GM18868 (cell line): Measurements from ENCODE around the gene KERA.
"Not testable (repeated sequence)": the region's sequence is repeated elsewhere in the genome, so short reads cannot be mapped to it uniquely, and the experiment has no call there.

Source experiments
- ATAC-seq: cut with Tn5 transposase; IDR thresholded peaks from one replicate; pipeline ENCODE4 v1.9.1; 2021; ENCODE audit warnings: mild to moderate bottlenecking, moderate library complexity; ENCODE audit not compliant: unreplicated experiment

The KERA gene

GRCh38 chr12:91057368-91058165 is at the start of gene KERA:
Gene KERA (minus strand): TSS chr12:91058024. CDS start chr12:91056281, 1,743 bp downstream.
- ATAC-seq = no peak

- no peak for ATAC-seq
Observed at GRCh38 chr12:91106283-91106682, 48.5 kb upstream of the KERA start.

GRCh38 chr12:91105807-91106206 is 48.0 kb upstream of the KERA start:
- ATAC-seq = no peak

GRCh38 chr12:91104812-91105466 is 47.1 kb upstream of the KERA start:
- no peak for ATAC-seq

- ATAC-seq = no peak
Observed at GRCh38 chr12:91103624-91104023, 45.8 kb upstream of the KERA start.

- no peak for ATAC-seq
Observed at GRCh38 chr12:91103101-91103500, 45.3 kb upstream of the KERA start.

GRCh38 chr12:91100906-91101305 is 43.1 kb upstream of the KERA start:
- ATAC-seq = no peak

- no peak for ATAC-seq
Observed at GRCh38 chr12:91099836-91100235, 42.0 kb upstream of the KERA start.

- ATAC-seq = no peak
Observed at GRCh38 chr12:91099341-91099740, 41.5 kb upstream of the KERA start.

GRCh38 chr12:91098941-91099340 is 41.1 kb upstream of the KERA start:
- ATAC-seq = no peak

- no peak for ATAC-seq
Observed at GRCh38 chr12:91098461-91098860, 40.6 kb upstream of the KERA start.

- no peak for ATAC-seq
Observed at GRCh38 chr12:91094957-91095356, 37.1 kb upstream of the KERA start.

GRCh38 chr12:91094032-91094662 is 36.3 kb upstream of the KERA start:
- no peak for ATAC-seq

- ATAC-seq = no peak
Observed at GRCh38 chr12:91093341-91093740, 35.5 kb upstream of the KERA start.

- ATAC-seq = no peak
Observed at GRCh38 chr12:91091916-91092715, 34.3 kb upstream of the KERA start.

- ATAC-seq = not testable (repeated sequence)
Observed at GRCh38 chr12:91089953-91090352, 32.1 kb upstream of the KERA start.

- no peak for ATAC-seq
Observed at GRCh38 chr12:91080041-91080440, 22.2 kb upstream of the KERA start.

- ATAC-seq = no peak
Observed at GRCh38 chr12:91078501-91078900, 20.7 kb upstream of the KERA start.

GRCh38 chr12:91077228-91077954 is 19.6 kb upstream of the KERA start:
- ATAC-seq = no peak

GRCh38 chr12:91074851-91075250 is 17.0 kb upstream of the KERA start:
- no peak for ATAC-seq
